ENCODE data around the gene NQO1.

The NQO1 gene

GRCh38 chr16:69707920-69708683, 18.3 kb downstream of the NQO1 start:
- no peak for FAIRE-seq
- DNase-seq (ENCODE audit: insufficient read length, low spot score): no peak

GRCh38 chr16:69706975-69707340, 19.4 kb downstream of the NQO1 start:
- FAIRE-seq (no peak), DNase-seq (ENCODE audit: insufficient read length, low spot score) (no peak)

GRCh38 chr16:69706256-69706974, 19.9 kb downstream of the NQO1 start:
- FAIRE-seq (no peak), DNase-seq (ENCODE audit: insufficient read length, low spot score) (no peak)

DNA sequence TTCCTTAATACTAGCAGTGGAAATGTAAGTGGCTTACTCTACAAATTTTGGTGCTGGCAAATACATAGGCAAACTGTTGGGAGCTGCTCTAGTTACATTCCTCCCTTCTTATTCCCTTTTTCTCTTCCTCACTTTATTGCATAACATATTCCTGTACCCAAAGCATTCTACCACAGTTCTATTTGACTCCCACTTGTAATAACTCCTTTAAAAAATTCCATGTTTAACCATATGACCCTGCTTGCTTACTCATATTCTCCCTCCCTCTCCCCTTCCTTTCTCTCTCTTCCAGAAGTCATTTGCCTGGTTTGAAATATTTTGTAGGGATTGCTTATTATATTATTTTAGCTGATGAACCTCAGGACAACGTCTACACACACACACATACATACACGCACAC, 22.7 kb downstream of the NQO1 start:
- FAIRE-seq: no peak
- no peak for DNase-seq (ENCODE audit: insufficient read length, low spot score)

- FAIRE-seq: no peak
These were observed 24.5 kb downstream of the NQO1 start for GRCh38 chr16:69701866-69702265.

DNA sequence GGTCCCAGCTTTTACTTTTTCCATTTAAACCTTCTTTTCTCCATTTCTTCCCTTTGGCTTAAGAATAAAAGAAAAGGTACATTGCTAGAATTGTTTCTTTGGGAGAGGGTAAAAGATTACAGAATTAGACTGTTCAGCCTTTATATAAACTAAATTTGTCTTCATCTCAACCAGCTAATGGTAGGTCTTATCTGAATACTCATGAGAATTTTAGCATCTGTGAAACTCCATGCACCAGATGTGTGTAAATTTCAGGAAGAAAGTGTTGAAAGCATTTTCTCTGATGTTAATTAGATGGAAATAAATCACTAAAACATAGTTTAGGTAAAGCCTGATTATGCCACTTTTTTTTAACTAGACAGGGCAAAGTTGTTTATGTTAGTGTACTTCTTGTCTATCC, 24.9 kb downstream of the NQO1 start:
- DNase-seq (ENCODE audit: insufficient read length, low spot score) (no peak), FAIRE-seq (peak; percentile 65)

More at GRCh38 chr16:69701866-69702265, 24.5 kb downstream of the NQO1 start:
- no peak for DNase-seq (ENCODE audit: insufficient read length, low spot score)

DNA sequence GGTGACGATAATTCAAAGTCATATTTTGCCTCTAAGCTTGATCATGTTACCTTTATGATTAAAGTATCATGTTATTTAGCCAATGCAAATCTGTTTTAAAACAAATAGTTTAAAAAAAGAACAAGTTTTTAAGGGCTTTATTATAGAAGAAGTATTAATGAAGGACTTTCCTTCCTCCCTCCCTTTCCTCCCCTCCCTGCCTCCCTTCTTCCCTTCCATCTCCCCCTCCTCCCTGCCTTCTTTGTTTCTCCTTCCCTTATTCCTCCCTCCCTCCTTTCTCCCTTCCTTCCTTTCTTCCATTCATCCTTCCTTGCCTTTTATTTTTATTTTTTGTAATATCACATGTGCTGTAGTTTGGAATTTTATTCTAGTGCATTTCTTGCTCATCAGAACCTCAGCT, 26.4 kb downstream of the NQO1 start:
- no peak for DNase-seq (ENCODE audit: insufficient read length, low spot score)
- no peak for FAIRE-seq

DNA sequence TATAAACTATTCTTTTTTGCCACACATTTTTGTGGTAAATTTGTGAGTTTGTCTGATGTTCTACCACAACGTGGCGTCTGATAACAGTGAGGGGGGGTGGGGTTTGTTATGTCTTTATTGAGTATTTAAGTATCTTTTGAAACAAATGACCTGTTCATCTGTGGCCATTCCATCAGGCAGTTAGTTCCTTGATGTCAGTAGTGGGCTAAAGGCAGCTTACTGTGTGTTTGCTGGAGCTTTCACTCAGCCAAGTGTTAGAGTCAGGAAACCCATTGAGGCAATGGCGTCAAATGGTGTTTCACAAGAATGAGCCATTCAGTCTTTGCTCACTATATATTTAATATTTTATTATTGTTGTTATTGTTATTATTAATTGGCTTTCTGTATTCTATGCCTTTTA, 28.0 kb downstream of the NQO1 start:
- FAIRE-seq: no peak
- DNase-seq (ENCODE audit: insufficient read length, low spot score): no peak

- FAIRE-seq: no peak
These were observed 32.4 kb downstream of the NQO1 start for GRCh38 chr16:69693916-69694315.

DNA sequence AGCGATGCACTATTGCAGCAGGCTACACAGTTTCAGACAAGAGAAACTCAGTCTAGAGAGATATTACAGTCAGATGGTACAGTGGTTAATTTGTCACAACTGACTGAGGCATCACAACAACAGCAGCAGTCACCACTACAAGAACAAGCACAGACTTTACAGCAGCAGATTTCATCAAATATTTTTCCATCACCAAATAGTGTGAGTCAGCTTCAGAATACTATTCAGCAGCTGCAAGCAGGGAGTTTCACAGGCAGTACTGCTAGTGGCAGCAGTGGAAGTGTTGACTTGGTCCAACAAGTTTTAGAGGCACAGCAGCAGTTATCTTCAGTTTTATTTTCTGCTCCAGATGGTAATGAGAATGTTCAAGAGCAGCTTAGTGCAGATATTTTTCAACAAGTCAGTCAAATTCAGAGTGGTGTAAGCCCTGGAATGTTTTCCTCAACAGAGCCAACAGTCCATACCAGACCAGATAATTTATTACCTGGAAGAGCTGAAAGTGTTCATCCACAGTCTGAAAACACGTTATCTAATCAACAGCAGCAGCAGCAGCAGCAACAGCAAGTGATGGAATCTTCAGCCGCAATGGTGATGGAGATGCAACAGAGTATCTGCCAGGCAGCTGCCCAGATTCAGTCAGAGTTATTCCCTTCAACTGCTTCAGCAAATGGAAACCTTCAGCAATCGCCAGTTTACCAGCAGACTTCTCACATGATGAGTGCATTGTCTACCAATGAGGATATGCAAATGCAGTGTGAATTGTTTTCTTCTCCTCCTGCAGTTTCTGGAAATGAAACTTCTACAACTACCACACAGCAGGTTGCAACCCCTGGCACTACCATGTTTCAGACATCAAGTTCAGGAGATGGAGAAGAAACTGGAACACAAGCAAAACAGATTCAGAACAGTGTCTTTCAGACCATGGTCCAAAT, 34.1 kb downstream of the NQO1 start:
- FAIRE-seq (peak; percentile 52), DNase-seq (ENCODE audit: insufficient read length, low spot score) (peak; percentile 9)

More at GRCh38 chr16:69693916-69694315, 32.4 kb downstream of the NQO1 start:
- no peak for DNase-seq (ENCODE audit: insufficient read length, low spot score)

- FAIRE-seq (no peak), DNase-seq (ENCODE audit: insufficient read length, low spot score) (no peak)
These were observed 37.8 kb downstream of the NQO1 start for GRCh38 chr16:69688589-69688988.

DNA sequence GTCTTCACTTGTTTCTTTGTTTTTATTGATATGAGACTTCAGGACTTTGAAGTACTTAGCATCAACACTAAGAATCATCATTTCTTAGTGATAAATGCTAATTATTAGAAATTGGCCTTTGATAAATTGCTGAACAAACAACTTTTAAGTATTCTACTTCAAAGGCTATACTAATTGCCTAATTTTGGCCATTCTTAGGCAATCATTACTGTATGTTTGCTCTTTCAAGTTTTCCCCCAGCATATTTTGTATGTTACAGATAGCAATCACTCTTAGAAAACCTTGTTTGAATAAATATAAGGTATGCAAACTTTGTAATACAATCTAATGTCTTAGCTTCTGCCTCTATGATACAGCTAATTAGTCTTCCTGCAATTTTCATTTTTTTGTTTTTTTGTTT, 46.0 kb downstream of the NQO1 start:
- DNase-seq (ENCODE audit: insufficient read length, low spot score) (no peak), FAIRE-seq (peak; percentile 40)

DNA sequence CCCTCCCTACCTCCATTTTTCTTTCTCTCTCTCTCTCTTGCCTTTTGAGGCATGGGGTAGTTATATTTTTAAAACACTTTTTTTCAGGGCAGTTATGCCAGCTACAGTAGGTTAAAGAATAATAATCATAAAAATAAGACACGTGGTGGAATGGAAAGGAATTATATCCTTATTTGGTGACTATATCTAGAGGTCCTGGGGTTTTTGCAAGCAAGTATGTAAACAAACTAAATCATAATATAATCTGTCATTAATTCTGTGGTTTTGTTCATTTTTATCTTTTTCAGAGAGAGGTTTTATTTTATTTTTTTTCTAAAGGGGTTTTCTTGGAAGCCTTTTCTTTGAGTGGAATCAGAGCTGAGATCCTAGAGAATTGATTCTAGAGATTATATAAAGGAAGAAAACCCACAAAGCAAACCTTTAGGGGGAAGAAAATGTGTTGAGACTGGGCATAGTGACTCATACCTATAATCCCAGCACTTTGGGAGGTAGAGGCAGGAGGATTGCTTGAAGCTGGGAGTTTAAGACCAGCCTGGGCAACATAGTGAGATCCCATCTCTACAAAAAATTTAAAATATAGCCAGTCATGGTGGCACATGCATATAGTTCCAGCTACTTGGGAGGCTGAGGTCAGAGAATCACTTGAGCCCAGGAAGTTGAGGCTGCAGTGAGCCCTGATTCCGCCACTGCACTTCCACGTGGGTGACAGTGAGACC, 53.2 kb downstream of the NQO1 start:
- no peak for DNase-seq (ENCODE audit: insufficient read length, low spot score)
- no peak for FAIRE-seq

- DNase-seq (ENCODE audit: insufficient read length, low spot score) (no peak), FAIRE-seq (no peak)
These were observed 53.9 kb downstream of the NQO1 start for GRCh38 chr16:69672315-69672997.

DNA sequence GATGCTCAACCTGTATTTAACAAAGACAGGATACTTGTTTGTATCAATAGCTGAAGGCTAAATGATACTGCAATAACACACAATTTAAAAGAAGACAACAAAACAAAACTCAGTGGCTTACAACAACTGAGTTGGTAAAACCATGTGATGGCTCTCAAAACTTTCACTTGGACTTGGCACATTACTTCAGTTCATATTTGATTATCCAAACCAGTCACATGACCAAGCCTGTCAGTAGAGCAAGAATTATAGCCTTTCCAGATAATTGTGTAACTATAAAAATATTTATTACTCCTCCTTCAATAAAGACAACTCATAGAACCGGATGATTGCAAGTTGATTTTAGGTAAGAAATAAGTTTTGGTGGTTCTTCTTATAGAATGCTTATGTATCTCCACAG, 56.8 kb downstream of the NQO1 start:
- FAIRE-seq (no peak), DNase-seq (ENCODE audit: insufficient read length, low spot score) (no peak)

DNA sequence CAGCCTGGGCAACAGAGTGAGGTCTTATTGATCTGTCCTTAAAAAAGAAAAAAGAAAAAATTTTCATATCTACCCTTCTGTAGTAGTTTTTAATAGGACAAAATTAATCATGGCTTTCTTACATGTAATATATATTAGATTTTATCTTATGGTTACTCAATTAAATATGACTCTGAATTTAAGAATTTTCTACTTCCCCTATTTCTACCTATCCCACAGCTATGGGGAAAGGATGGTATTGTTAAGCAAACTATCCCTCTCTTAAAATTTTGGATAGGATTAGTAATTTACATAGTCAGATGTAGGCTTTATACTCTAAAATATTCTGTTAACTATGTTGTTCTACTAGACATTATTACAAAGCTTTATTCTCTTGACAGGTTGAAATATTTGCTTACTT, 62.5 kb downstream of the NQO1 start:
- DNase-seq (ENCODE audit: insufficient read length, low spot score): no peak
- no peak for FAIRE-seq

- FAIRE-seq (no peak), DNase-seq (ENCODE audit: insufficient read length, low spot score) (no peak)
These were observed 63.5 kb downstream of the NQO1 start for GRCh38 chr16:69662901-69663300.

- FAIRE-seq (no peak), DNase-seq (ENCODE audit: insufficient read length, low spot score) (no peak)
These were observed 66.2 kb downstream of the NQO1 start for GRCh38 chr16:69660166-69660565.
